Measurements from ENCODE around the gene ATP5ME. TPM values are rescaled to one million over a fixed set of nuclear protein-coding genes. Genes with fewer than 3 reads are reported as not detected.

The ATP5ME gene
- total and polyA plus RNA-seq, 2 donors (not counting 1 experiment from before 2014, with no cell fraction given) = 257 to 356 TPM

DNA sequence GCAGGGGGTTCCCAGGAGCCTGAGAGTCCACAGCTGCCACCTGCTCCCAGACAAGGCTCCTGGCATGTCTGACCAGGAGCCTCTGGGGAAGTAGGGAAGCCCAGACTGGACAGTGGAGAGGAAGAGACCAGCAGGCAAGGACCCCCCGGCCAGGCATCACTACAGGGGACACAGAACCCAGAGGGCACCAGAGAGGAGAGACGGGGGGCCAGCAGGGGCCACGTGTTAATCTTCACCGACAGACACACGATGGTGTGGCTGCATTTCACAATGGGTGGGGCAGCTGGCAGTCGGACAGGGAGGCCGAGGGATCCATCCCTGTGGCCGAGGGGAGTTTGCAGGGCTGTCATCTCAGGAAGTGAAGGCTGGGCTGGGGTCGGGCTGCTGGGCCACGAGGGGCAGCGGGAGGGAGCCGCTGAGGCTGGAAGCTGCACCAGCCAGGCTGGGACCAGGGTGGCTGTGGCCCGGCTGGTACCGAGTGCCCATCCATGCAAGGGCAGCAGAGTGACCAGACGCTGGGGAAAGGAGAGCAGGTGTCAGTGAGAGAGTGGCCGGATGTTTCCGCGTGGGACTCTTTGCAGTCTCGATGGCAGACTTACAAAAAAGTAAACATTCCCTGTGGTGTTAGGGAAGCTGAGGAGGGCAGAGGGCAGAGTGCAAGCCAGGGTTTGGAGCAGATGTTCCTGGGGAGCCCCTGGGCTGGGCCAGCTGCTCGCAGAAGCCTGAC lies 44.0 kb downstream of the ATP5ME start:
- Histone ChIP-seq H3K4me1 (ENCODE audit: control insufficient read depth, extremely low read depth, insufficient read depth, low read length) (no peaks in the 10 kb centered on the region), H3K36me3 (ENCODE audit: control insufficient read depth, insufficient read depth, low read length) (no peaks in the 10 kb centered on the region), H3K27ac (ENCODE audit: insufficient read depth, low read length) (no peak overlapping the region), H4K20me1 (ENCODE audit: control insufficient read depth, extremely low read depth, insufficient read depth, low read length) (no peaks in the 10 kb centered on the region), H3K9ac (ENCODE audit: insufficient read depth, low read length) (no peak overlapping the region), H3K4me2 (ENCODE audit: extremely low read depth, insufficient read depth, low read length) (no peak overlapping the region), H3K27me3 (ENCODE audit: control insufficient read depth, insufficient read depth, low read length) (no peaks in the 10 kb centered on the region), H2AFZ (ENCODE audit: low read length) (no peak overlapping the region), H3K9me3 (ENCODE audit: control insufficient read depth, insufficient read depth, low read depth, low read length) (no peaks in the 10 kb centered on the region), H3K79me2 (ENCODE audit: control insufficient read depth, insufficient read depth, low read length) (no peaks in the 10 kb centered on the region), H3K4me3 (replicated peaks in 1 of 4; ENCODE audit: control extremely low read depth in 1 of 4, insufficient read depth in 1 of 4, low read depth in 3 of 4, low read length in 4 of 4) (no peak overlapping the region)
- DNase-seq (ENCODE audit: low read depth in 2 of 2) = no peak
- TF ChIP-seq EZH2 (IDR thresholded peaks at IDR 0.05; ENCODE audit: low read length, missing control alignments) = no peak
- TF ChIP-seq, protein P1, sequence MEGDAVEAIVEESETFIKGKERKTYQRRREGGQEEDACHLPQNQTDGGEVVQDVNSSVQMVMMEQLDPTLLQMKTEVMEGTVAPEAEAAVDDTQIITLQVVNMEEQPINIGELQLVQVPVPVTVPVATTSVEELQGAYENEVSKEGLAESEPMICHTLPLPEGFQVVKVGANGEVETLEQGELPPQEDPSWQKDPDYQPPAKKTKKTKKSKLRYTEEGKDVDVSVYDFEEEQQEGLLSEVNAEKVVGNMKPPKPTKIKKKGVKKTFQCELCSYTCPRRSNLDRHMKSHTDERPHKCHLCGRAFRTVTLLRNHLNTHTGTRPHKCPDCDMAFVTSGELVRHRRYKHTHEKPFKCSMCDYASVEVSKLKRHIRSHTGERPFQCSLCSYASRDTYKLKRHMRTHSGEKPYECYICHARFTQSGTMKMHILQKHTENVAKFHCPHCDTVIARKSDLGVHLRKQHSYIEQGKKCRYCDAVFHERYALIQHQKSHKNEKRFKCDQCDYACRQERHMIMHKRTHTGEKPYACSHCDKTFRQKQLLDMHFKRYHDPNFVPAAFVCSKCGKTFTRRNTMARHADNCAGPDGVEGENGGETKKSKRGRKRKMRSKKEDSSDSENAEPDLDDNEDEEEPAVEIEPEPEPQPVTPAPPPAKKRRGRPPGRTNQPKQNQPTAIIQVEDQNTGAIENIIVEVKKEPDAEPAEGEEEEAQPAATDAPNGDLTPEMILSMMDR (conservative IDR thresholded peaks at IDR 0.05 in 1 of 2, IDR thresholded peaks at IDR 0.05 in 1 of 2; ENCODE audit: low read depth in 1 of 2, low read length in 2 of 2) = no peak

DNA sequence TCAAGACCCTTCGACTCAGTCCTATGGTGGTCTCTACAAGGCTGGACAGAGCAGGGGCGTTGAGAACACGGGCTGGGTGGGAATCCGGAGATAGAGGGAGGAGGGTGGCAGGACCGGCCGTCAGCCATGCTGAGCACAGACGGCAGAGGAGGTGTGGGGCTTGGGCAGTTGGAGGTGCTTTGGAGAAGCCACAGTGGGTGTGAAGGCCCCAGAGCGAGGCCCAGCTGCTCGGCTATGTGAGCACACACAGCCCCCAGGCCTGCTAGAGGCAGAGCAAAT lies 44.5 kb downstream of the ATP5ME start:
- Histone ChIP-seq H3K9ac (ENCODE audit: insufficient read depth, low read length) (no peak overlapping the region), H3K4me3 (replicated peaks in 1 of 4; ENCODE audit: control extremely low read depth in 1 of 4, insufficient read depth in 1 of 4, low read depth in 3 of 4, low read length in 4 of 4) (no peak overlapping the region), H3K4me1 (ENCODE audit: control insufficient read depth, extremely low read depth, insufficient read depth, low read length) (no peaks in the 10 kb centered on the region), H4K20me1 (ENCODE audit: control insufficient read depth, extremely low read depth, insufficient read depth, low read length) (no peaks in the 10 kb centered on the region), H3K79me2 (ENCODE audit: control insufficient read depth, insufficient read depth, low read length) (no peaks in the 10 kb centered on the region), H3K27me3 (ENCODE audit: control insufficient read depth, insufficient read depth, low read length) (no peaks in the 10 kb centered on the region), H2AFZ (ENCODE audit: low read length) (no peak overlapping the region), H3K27ac (ENCODE audit: insufficient read depth, low read length) (no peak overlapping the region), H3K4me2 (ENCODE audit: extremely low read depth, insufficient read depth, low read length) (no peak overlapping the region), H3K36me3 (ENCODE audit: control insufficient read depth, insufficient read depth, low read length) (no peaks in the 10 kb centered on the region), H3K9me3 (ENCODE audit: control insufficient read depth, insufficient read depth, low read depth, low read length) (no peaks in the 10 kb centered on the region)
- no peak for TF ChIP-seq EZH2 (IDR thresholded peaks at IDR 0.05; ENCODE audit: low read length, missing control alignments)
- TF ChIP-seq, protein P1 (conservative IDR thresholded peaks at IDR 0.05 in 1 of 2, IDR thresholded peaks at IDR 0.05 in 1 of 2; ENCODE audit: low read depth in 1 of 2, low read length in 2 of 2) = no peak
- no peak for DNase-seq (ENCODE audit: low read depth in 2 of 2)

DNA sequence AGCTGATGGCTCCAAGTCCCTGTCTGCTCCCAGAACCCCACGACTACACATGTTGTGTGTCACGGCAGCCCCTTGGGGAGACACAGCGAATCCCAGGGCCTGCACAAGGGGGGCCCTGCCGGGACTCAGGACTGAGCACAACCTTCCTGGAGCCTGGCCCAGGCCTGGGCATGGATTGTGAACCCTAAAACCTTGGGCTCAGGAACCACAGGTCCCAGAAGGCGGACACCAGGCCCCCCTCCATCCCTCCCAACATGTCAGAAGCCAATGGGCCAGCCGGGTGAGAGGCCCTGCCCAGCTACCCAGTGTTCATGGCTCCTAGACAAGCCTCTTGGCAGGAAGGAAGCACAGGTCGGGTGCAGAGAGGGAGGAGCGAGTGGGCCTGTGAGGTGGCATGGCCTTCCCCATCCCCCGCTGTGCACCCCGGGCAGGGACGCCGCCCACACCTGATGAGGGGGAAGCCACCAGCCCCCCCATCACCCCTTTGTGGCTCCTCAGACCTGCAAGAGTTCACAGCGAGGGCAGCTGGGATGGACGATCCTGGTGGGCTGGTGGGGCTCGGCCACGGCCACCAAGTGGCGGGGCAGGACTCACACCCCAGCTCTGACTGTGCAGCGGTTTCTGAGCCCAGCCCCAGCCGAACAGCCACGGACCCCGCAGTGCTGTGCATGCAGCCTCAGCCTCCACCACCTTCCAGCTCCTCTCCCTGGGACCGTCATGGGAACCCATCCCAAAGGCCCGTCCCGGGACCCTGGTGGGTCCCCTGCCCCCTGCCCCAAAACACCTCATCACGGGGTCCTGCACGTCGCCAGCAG lies 45.0 kb downstream of the ATP5ME start:
- H3K27me3 ChIP-seq (ENCODE audit: control insufficient read depth, insufficient read depth, low read length) = no peaks in the 10 kb centered on the region
- H4K20me1 ChIP-seq (ENCODE audit: control insufficient read depth, extremely low read depth, insufficient read depth, low read length) = no peaks in the 10 kb centered on the region
- H3K27ac ChIP-seq (ENCODE audit: insufficient read depth, low read length) = no peak overlapping the region
- no peaks in the 10 kb centered on the region for H3K36me3 ChIP-seq (ENCODE audit: control insufficient read depth, insufficient read depth, low read length)
- no peaks in the 10 kb centered on the region for H3K9me3 ChIP-seq (ENCODE audit: control insufficient read depth, insufficient read depth, low read depth, low read length)
- H2AFZ ChIP-seq (ENCODE audit: low read length) = no peak overlapping the region
- H3K4me3 ChIP-seq (replicated peaks in 1 of 4; ENCODE audit: control extremely low read depth in 1 of 4, insufficient read depth in 1 of 4, low read depth in 3 of 4, low read length in 4 of 4) = no peak overlapping the region
- H3K4me2 ChIP-seq (ENCODE audit: extremely low read depth, insufficient read depth, low read length) = no peak overlapping the region
- DNase-seq (ENCODE audit: low read depth in 2 of 2) = no peak
- no peak overlapping the region for H3K9ac ChIP-seq (ENCODE audit: insufficient read depth, low read length)
- TF ChIP-seq, protein P1 (conservative IDR thresholded peaks at IDR 0.05 in 1 of 2, IDR thresholded peaks at IDR 0.05 in 1 of 2; ENCODE audit: low read depth in 1 of 2, low read length in 2 of 2) = no peak
- TF ChIP-seq EZH2 (IDR thresholded peaks at IDR 0.05; ENCODE audit: low read length, missing control alignments) = no peak
- H3K4me1 ChIP-seq (ENCODE audit: control insufficient read depth, extremely low read depth, insufficient read depth, low read length) = no peaks in the 10 kb centered on the region
- H3K79me2 ChIP-seq (ENCODE audit: control insufficient read depth, insufficient read depth, low read length) = no peaks in the 10 kb centered on the region

Measured in fibroblast of lung (primary cell).